Activated T-helper 2 cell treated with anti-CD3 and anti-CD28 coated beads, Interferon-gamma antibody, Interleukin-2, Interleukin-4, amounts not matched to agents 10 μg/mL and 5 μg/mL and 100 μg/mL, durations not matched to agents 14 hours and 24 hours and 36 hours (primary cell): ENCODE data around the gene CDYL2. TPM values are rescaled to one million over a fixed set of nuclear protein-coding genes. Genes with fewer than 3 reads are reported as not detected.

Experiments
- DNase-seq: peaks from one replicate; pipeline ENCODE4 v3.0.0; 2021; ENCODE audit warnings: low spot score
- H3K27ac Mint-ChIP-seq: one replicate; pipeline ENCODE4 v1.8.0; 2021; ENCODE audit warnings: mixed read lengths
- H3K27me3 Mint-ChIP-seq: one replicate; pipeline ENCODE4 v1.8.0; 2021; ENCODE audit warnings: low read depth, mixed read lengths
- H3K36me3 Mint-ChIP-seq: one replicate; pipeline ENCODE4 v1.8.0; 2021; ENCODE audit warnings: low read depth, mixed read lengths
- H3K4me1 Mint-ChIP-seq: one replicate; pipeline ENCODE4 v1.8.0; 2021; ENCODE audit warnings: low read depth, mixed read lengths
- H3K4me3 Mint-ChIP-seq: one replicate; pipeline ENCODE4 v1.8.0; 2021; ENCODE audit warnings: low read depth, mild to moderate bottlenecking, moderate library complexity, mixed read lengths
- H3K9me3 Mint-ChIP-seq: one replicate; pipeline ENCODE4 v1.8.0; 2021; ENCODE audit warnings: mixed read lengths
- intact Hi-C: fragments of 100-400 bp; cut with micrococcal nuclease; formaldehyde crosslinking; loops from one replicate; pipeline ENCODE4 v1.15.1; 2023
- total RNA-seq: library from RNA; stranded (reverse); gene quantifications from 2 replicates; pipeline ENCODE4 v1.2.3, GENCODE V29; 2022

CDYL2 gene
- total RNA-seq, 1 donor from 2014 or later: 26.2 TPM

DNA sequence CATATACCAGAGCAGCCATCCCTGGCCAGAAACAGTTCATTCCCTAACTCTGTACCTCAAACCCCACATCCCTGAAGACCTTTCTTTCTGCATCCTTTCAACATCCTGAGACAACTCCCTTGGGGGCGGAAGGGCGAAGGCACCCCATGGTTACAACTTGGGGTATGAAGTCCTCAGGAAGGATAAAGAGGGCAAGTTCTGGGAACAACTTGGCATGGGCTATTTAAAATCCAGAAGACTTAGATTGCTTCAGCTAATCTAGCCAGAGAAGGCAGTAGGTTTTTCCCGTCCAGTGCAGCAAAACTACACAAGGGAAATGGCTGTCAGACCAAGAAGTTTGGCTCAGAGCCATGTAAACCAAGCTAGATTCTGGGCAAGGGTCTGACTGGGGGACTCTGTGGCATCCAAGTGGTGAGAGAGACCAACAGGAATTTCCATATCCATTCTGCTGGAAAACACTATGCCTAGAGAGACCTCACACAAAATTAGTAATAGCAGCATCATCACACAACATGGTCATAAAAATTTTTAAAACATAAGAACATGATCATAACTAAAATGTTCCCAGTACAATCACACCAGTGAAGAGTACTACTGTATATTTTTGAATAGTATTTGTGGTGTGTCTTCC lies 113.2 kb downstream of the CDYL2 start:
- intact Hi-C loops: loop anchor here (5.0 to 10.0 kb wide), 4 partner anchors 34 to 124 kb away; no protein-coding TSS in a partner anchor
- Mint-ChIP-seq H3K4me1 (peaks cover 42% of the 10 kb centered on the region), H3K4me3 (no peak overlapping the region), H3K36me3 (no peaks in the 10 kb centered on the region), H3K27ac (no peak overlapping the region), H3K27me3 (no peaks in the 10 kb centered on the region), H3K9me3 (peaks cover 4% of the 10 kb centered on the region)
- no peak for DNase-seq

DNA sequence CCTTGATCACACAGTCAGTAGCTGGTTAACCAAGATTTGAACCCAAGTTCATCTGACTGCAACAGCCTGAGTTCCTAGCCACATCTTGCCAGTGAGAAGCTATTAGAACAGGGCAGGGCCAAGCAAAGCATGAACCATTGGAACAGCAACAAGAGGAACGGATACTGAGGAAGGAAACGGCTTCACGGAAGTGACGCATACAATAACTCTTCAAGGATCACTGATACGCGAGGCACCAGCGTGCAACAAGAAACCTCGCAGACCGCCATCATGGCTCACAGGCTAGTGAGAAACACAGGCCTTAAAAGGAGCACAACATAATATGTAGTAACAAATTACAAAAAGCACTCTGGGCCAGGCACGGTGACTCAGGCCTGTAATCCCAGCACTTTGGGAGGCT lies 114.9 kb downstream of the CDYL2 start:
- Mint-ChIP-seq H3K4me1 (peaks cover 31% of the 10 kb centered on the region), H3K36me3 (peaks cover 4% of the 10 kb centered on the region), H3K9me3 (no peaks in the 10 kb centered on the region), H3K27me3 (no peaks in the 10 kb centered on the region), H3K4me3 (no peak overlapping the region), H3K27ac (no peak overlapping the region)
- intact Hi-C loops: no loop called here
- no peak for DNase-seq

DNA sequence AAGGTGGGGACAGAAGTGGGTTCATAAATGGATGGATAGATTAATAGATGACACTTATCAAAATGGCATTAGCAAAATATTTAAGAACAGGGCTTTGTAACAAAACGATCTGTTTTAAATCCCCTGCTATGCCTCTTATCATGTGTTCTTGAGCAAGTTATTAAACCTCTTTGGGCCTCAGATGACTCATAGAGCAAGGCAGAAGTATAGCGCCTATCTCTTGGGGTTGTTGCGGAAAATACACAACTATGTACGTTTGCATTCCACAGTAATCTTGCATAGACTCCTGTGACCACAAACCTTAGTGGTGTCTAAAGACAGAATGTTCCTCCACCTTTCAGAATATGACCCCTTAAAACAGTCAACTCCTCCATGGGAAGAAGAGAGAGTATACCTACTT lies 116.8 kb downstream of the CDYL2 start:
- H3K36me3 Mint-ChIP-seq: peaks cover 13% of the 10 kb centered on the region
- no peak for DNase-seq
- intact Hi-C loops: no loop called here
- H3K4me3 Mint-ChIP-seq: no peak overlapping the region
- no peaks in the 10 kb centered on the region for H3K27me3 Mint-ChIP-seq
- no peaks in the 10 kb centered on the region for H3K9me3 Mint-ChIP-seq
- H3K27ac Mint-ChIP-seq: no peak overlapping the region
- H3K4me1 Mint-ChIP-seq: peaks cover 14% of the 10 kb centered on the region

DNA sequence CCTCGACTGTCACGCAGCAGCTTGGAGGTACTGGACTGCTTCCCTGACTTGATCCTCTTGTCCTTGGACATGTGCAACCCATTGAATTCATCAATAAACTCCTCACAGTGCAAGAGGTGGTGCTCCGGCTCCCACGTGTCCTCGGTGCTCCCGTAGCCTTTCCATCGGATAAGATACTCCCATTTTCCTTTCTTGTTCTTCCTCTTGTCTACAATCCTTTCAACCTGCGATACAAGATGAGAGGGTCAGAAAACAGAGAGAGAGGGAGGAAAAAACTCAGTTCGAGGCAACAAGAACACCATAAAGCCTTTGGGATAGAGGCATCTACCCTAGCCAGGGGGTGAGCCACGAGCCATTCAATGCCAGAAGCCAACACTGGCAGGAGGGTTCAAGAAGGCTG lies 119.5 kb downstream of the CDYL2 start:
- no peaks in the 10 kb centered on the region for H3K27me3 Mint-ChIP-seq
- H3K9me3 Mint-ChIP-seq: peaks cover under 1% of the 10 kb centered on the region
- DNase-seq: no peak
- intact Hi-C loops: no loop called here
- H3K4me3 Mint-ChIP-seq: no peak overlapping the region
- peaks cover 21% of the 10 kb centered on the region for H3K36me3 Mint-ChIP-seq
- H3K4me1 Mint-ChIP-seq: peaks cover 4% of the 10 kb centered on the region
- H3K27ac Mint-ChIP-seq: no peak overlapping the region

DNA sequence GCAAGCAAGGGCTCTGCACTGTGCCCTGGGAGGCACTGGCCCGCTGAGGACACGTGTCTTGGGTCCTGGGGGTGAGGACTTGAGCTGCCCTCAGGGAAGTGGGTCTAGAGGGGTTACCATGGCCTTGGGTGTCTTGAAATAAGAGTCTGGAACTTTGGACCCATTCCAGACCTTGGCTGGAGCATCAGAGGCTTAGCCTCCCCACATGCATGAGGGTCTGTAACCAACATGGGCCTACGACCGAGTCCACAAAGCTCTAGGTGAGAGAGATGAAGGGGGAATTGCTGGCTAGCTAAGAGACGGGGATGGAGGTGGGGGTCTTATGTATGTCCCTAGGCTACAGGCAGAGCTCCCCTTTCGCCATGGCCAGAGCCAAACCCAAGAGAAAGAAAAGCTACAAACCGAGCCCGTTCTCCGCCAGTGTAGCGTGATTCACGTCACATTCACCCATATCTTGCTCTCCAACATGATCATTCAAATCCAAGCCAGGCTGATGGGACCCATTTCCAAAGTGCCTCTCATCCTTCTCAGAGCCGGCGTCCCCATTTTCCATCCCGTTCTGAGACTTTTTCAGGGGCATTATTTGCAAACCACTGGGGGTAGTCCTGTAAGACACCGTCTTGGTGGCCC lies 120.1 kb downstream of the CDYL2 start:
- DNase-seq: no peak
- intact Hi-C loops: no loop called here
- no peaks in the 10 kb centered on the region for H3K27me3 Mint-ChIP-seq
- peaks cover 7% of the 10 kb centered on the region for H3K9me3 Mint-ChIP-seq
- H3K4me1 Mint-ChIP-seq: peaks cover 7% of the 10 kb centered on the region
- no peak overlapping the region for H3K4me3 Mint-ChIP-seq
- no peak overlapping the region for H3K27ac Mint-ChIP-seq
- peaks cover 28% of the 10 kb centered on the region for H3K36me3 Mint-ChIP-seq

DNA sequence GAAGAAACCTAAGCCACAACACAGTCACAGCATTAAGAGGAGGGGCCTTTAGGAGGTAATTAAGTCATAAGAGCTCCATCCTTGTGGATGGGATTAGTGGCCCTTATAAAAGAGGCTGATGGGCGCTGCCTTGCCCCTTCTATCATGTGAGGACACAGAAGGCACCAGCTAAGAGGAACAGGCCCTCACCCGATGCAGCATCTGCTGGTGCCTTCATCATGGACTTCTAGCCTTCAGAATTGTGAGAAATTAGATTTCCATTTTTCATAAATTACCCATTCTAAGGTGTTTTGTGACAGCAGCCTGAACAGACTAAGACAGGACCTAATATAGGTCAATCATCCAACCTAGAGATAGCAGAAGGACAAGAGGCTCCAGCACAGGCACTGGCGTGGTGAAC lies 120.8 kb downstream of the CDYL2 start:
- Mint-ChIP-seq H3K27me3 (no peaks in the 10 kb centered on the region), H3K4me1 (peaks cover 7% of the 10 kb centered on the region), H3K9me3 (peaks cover 8% of the 10 kb centered on the region), H3K27ac (no peak overlapping the region), H3K4me3 (no peak overlapping the region), H3K36me3 (peaks cover 28% of the 10 kb centered on the region)
- DNase-seq: no peak
- intact Hi-C loops: no loop called here

DNA sequence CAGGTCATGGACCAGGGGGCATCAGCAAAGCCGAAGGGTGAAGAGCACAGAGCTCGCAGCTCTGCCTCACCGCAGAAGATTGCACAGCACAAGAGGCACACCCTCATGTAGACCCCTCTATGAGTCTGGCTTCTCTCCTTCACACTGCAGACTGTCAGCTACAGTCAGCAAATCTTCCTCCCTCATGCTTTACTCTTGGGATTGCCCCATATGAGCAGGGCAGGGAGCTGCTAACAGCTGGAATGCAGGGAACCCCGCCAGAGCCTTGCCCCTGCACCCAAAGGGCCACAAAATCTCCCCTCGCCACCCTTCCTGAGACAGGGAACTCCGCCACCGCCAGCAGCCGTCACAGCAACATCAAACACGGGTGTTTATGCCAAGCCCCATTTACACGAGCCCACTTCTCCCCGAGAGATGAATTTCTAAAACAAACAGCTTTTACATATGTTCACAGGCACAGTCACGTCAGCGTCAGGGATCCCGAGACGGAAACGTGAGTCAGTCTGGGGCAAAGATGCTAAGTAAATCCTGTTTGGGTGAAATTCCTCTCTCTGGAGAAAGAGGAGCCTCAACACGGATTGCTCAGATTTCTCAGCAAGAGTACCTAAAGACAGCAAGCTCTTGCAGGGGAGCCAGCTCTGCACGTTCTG lies 121.9 kb downstream of the CDYL2 start:
- H3K27me3 Mint-ChIP-seq: no peaks in the 10 kb centered on the region

DNA sequence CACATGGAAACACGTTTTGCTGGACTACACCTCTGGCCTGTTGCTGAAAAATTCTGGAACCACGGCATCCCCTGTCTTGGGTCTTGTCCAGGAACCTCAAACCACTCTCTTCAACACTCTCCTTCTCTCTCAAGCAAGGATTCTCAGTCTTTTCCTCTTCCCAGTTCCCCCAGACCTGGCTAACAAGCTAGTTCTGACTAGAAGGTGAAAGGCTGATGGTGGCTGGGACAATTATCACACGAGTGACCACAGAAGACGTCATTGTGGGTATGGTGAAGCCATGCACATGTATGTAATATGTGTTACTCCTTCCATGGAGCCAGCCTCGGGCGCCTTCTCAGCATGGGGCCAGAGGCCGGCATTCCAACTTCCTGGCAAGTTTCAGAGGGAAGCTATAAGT lies 123.0 kb downstream of the CDYL2 start:
- peaks cover 8% of the 10 kb centered on the region for H3K9me3 Mint-ChIP-seq
- H3K27me3 Mint-ChIP-seq: no peaks in the 10 kb centered on the region
- H3K36me3 Mint-ChIP-seq: peaks cover 28% of the 10 kb centered on the region
- no peak overlapping the region for H3K27ac Mint-ChIP-seq
- no peak for DNase-seq
- intact Hi-C loops: no loop called here
- H3K4me3 Mint-ChIP-seq: no peak overlapping the region
- H3K4me1 Mint-ChIP-seq: peaks cover 6% of the 10 kb centered on the region

More for the DNA sequence above, 121.9 kb downstream of the CDYL2 start:
- H3K9me3 Mint-ChIP-seq: peaks cover 8% of the 10 kb centered on the region
- H3K4me1 Mint-ChIP-seq: peaks cover 7% of the 10 kb centered on the region
- H3K4me3 Mint-ChIP-seq: no peak overlapping the region
- peaks cover 28% of the 10 kb centered on the region for H3K36me3 Mint-ChIP-seq
- no peak for DNase-seq
- intact Hi-C loops: no loop called here
- no peak overlapping the region for H3K27ac Mint-ChIP-seq

DNA sequence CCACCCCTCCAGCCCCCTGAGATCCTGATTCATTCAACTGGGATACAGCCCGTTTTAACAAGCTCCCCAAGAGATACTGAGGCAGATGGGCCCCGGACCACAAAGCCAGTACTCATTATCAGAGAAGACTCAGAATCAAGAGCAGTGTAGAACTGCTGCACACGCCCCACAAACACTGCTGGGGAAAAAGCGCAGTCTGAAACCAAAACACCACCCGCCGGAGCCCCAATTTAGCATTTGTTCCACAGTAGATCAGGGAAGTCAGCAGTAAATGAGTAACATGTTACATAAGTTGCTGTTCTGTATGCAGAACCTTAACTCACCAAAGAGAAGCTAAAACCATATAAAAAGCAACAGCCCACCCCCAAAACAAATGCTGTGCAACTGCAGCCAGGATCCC lies 123.6 kb downstream of the CDYL2 start:
- H3K4me3 Mint-ChIP-seq: no peak overlapping the region
- DNase-seq: no peak
- H3K27ac Mint-ChIP-seq: no peak overlapping the region
- peaks cover 9% of the 10 kb centered on the region for H3K4me1 Mint-ChIP-seq
- H3K27me3 Mint-ChIP-seq: no peaks in the 10 kb centered on the region
- peaks cover 34% of the 10 kb centered on the region for H3K36me3 Mint-ChIP-seq
- intact Hi-C loops: no loop called here
- peaks cover 8% of the 10 kb centered on the region for H3K9me3 Mint-ChIP-seq

DNA sequence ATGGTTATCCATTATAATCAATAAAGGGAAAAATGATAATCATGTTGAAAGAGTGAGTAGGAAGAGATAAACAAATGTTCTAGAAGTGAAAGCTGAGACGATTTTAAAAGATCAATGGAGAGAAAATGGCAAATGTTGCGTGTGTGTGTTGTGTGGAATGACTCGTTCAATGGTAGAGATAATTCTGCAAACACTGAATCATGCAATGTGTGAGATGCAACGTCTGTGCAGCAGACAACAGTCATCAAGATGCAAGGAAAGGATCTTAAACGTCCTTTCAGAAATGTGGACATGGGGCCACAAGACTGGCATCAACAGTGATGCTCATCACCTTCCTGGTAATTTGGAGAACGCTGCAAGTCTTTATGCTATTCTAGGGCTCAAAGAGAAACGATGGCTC lies 124.4 kb downstream of the CDYL2 start:
- intact Hi-C loops: no loop called here
- Mint-ChIP-seq H3K27ac (no peak overlapping the region), H3K4me3 (no peak overlapping the region), H3K36me3 (peaks cover 37% of the 10 kb centered on the region), H3K27me3 (no peaks in the 10 kb centered on the region), H3K4me1 (peaks cover 9% of the 10 kb centered on the region), H3K9me3 (peaks cover 8% of the 10 kb centered on the region)
- DNase-seq: no peak

DNA sequence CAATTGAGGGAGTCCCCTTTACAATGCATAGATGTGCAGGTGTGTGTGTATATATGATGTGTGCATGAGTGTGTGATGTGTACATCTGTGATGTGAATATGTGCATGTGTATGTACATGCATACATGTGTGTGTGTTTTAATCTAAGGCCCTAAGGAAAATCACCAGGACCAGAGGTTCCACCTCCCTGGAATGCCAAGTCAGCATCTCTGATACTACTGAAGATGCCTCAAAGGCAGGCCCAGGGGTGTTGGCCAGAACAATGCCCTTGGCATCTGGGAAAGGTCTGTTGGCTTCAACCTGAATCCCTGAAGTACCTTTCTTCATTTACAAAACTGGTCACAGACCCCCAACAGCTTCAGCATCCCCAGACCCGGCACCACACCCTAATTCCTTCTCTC lies 129.5 kb downstream of the CDYL2 start:
- peaks cover 18% of the 10 kb centered on the region for H3K4me1 Mint-ChIP-seq
- peaks cover 2% of the 10 kb centered on the region for H3K27me3 Mint-ChIP-seq
- intact Hi-C loops: no loop called here
- peaks cover 26% of the 10 kb centered on the region for H3K36me3 Mint-ChIP-seq
- H3K27ac Mint-ChIP-seq: no peak overlapping the region
- peaks cover 18% of the 10 kb centered on the region for H3K9me3 Mint-ChIP-seq
- no peak overlapping the region for H3K4me3 Mint-ChIP-seq
- DNase-seq: no peak

DNA sequence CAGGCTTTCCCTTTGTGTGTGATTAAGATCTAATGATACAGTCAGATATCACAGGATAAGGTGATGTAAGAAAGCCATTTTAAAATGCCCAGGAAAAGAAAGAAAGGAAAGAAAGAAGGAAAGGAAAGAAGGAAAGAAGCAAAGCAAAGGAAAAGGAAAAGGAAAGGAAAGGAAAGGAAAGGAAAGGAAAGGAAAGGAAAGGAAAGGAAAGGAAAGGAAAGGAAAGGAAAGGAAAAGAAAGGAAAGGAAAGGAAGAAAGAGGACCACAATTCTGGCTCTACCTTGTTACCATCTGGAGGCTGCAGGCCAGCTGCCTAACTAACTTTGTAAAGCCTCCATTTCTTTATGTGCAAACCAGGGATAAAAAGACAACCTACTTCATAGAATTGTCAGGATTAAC lies 132.0 kb downstream of the CDYL2 start:
- Mint-ChIP-seq H3K27me3 (peaks cover 2% of the 10 kb centered on the region), H3K4me3 (no peak overlapping the region), H3K36me3 (peaks cover 21% of the 10 kb centered on the region), H3K27ac (no peak overlapping the region), H3K4me1 (peaks cover 16% of the 10 kb centered on the region), H3K9me3 (peaks cover 12% of the 10 kb centered on the region)
- no peak for DNase-seq
- intact Hi-C loops: no loop called here

DNA sequence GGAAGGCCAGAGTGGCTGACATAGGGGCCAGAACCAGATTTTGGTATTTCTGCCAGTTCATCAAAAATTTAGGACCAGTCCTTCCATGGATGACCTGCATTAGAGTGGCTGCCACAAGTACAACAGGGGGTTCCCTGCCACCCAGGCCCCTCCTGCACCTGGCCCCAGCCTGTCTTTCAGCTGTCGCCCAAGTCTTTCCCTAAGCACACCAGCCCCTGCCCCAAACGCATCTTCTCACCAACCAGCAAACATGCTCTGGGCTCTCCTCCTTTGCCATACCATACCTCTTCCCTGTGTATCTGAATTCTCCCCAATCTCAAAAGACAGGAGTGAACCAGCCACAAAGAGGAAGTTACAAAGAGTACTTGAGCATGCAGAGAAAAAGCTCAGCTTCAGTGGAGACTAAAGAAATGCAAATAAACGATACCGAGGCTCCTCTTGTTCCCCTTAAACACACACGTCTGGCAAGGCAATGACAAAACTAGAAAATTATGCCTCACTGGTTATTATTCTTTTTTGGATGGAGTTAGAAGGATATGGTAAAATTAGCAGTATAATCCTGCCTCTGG lies 133.0 kb downstream of the CDYL2 start:
- H3K4me3 Mint-ChIP-seq: no peak overlapping the region
- H3K4me1 Mint-ChIP-seq: peaks cover 13% of the 10 kb centered on the region
- H3K9me3 Mint-ChIP-seq: peaks cover 12% of the 10 kb centered on the region
- DNase-seq: no peak
- intact Hi-C loops: no loop called here
- H3K36me3 Mint-ChIP-seq: peaks cover 20% of the 10 kb centered on the region
- peaks cover 2% of the 10 kb centered on the region for H3K27me3 Mint-ChIP-seq
- no peak overlapping the region for H3K27ac Mint-ChIP-seq
